Ovary (tissue), 1 donor: ENCODE results near the gene C22orf15.

Experiments
- EP300 ChIP-seq: sonication (generic); formaldehyde crosslinking; IDR thresholded peaks from one replicate; pipeline ENCODE4 v1.6.1; 2017; ENCODE audit warnings: antibody characterized with exemption
- POLR2A ChIP-seq: fragments of 450-650 bp; IDR thresholded peaks from one replicate; pipeline ENCODE4 v1.6.1; 2017; ENCODE audit warnings: antibody characterized with exemption, mild to moderate bottlenecking, moderate library complexity

- TF ChIP-seq EP300 (no peak), POLR2A (no peak)
These were observed 18.9 kb downstream of the C22orf15 start for GRCh38 chr22:23781511-23782183.
